HL-60/S4 treated with phorbol 12-myristate 13-acetate at 8.2 ng/mL for 4 days and 3 days (cell line): ENCODE measurements around the gene FRS2.

Source experiments
- in situ Hi-C: fragments of 300-500 bp; cut with MboI; formaldehyde crosslinking; loops from 2 replicates; pipeline ENCODE4 v1.15.0; 2022; ENCODE audit warnings: low sequenced_read_pairs

The FRS2 gene

DNA sequence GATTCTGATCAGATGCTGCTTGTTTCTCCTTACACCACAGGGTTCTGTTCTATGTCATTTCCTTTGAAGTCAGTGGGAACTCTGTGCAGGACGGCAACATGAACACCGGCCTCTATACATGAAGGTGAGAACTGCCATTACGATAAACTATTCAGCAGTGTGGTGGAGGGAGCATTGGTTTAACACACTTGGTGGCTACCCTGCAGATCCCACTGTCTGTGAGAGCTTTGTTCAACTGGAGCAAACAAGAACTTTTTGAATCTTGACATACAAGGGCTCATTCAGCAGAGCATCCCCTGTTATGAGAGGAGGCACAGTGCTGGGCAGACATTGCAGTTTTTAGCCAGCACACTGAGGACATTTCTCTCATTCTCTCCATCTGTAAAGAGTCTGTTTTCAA is 10.7 kb upstream of the FRS2 start:
- in situ Hi-C loops = no loop called here

DNA sequence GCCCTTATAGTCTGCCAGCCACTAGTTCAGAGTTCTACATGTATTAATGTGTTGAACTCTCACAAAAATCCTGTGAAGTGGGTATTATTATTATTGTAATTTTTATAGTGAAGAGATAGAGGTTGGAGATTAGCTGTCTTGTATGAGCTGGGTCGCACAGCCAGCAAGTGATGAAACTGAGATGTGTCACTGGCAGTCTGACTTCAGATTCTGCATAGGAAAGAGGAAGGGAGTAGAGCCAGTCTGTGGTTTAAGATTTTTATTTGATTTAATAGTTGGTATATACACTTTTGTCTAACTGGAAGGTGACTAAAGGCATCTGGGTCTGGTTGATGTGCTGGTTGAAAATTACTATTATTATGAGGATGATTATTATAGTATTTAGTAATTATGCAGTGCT is 5.8 kb upstream of the FRS2 start:
- in situ Hi-C loops = no loop called here

DNA sequence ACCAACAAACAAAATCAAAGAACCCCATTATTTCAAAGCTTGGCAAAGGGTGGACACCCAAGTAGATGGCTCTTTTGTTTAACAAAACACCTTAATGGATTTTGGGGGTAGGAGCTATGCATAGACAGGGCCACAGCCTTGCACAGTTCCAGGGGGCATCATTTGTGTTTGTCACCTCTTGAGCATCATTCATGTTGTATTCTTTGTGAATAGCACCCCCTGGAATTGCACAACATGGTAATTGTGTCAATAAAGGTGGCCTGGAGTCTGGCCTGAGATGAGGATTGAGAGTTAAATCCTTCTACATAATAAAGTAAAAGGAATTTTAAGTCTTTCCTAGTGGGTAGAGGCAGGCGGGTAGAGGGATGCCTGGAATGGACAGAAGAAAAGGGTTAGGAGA is 3.3 kb upstream of the FRS2 start:
- in situ Hi-C loops = no loop called here

DNA sequence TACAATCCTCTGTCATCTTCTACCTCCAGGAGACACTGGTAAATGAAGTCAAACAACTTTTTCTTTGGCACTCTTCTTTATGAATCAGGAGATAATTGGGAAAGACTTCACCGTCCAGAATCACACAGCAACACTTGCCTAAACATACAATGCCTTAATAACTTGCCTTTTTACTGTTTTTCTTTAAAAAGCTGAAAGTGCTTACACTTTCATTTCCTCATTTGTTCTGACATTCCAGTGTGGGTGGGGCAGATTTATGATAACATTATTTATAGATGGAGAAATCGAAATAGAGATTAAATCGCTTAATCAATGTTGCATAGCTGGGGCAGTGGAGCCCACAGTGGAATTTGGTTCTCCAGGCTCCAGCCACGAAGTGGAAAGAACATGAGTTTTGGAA is 2.8 kb upstream of the FRS2 start:
- in situ Hi-C loops = no loop called here

DNA sequence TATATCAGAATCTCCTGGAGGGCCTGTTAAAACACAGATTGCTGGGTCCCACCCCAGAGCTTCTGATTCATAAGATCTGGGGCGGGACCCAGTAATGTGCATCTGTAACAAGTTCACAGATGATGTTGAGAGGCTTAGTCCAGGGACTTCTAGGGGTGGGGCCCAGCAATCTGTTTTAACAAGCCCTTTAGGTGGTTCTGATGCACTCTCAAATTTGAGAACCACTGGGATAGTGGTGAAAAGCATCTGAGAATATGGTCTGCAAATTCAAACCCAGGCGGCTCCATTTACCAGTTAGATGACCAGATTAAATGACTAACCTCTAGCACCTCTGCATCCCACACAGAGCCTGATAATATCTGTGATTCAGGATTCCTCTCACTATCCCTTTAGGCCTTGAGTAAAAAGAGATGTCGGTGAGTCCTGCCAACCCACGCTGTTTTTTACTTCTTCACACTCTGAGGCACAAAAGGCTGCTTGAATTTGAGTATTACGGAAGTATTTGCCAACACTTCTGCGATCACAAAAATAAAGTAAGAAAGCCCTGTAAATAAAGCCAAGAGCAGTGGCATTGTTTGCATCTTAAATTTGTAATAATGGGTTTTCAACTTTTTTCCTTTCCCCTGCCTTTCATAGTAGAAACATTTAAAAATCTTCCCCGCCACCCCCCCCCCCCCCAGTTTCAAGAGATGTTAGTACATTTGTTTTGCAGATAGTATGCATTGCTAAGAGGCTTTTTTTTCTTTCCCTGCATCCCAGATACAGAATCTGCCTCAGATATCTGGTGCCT is 1.8 kb upstream of the FRS2 start:
- in situ Hi-C loops = no loop called here

DNA sequence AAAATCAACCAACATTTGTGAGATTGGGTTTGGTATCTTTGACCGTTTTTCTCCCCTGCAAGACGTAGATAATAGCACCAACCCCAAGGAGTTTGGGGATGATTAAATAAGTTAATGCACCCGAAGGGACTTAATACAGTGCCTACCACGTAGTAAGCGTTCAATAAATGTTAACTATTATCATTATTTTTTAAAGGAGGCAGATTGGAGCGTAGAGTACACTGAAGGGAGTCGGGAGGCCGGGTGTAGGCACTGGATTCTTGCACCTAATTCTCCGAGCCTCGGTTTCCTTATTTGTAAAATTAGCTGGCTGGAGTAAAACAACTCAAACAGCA is 367 bp upstream of the FRS2 start:
- in situ Hi-C loops = no loop called here

DNA sequence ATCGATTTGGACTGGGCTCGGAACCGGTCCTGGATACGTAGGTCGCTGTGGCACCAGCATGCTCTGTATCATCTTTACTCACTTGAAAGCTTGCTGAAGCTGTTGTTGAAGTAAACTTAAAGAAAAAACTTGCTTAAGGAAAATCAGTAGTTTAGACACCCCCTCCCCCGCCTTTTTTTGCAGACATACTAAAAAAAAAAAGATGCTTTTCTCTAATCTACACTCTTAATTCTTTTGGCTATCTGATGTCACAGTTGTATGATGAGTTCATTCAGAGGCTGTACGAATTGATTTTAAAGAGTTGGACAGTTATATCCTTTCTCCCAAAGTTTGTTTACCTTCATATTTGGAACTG is 865 bp downstream of the FRS2 start:
- in situ Hi-C loops = no loop called here

DNA sequence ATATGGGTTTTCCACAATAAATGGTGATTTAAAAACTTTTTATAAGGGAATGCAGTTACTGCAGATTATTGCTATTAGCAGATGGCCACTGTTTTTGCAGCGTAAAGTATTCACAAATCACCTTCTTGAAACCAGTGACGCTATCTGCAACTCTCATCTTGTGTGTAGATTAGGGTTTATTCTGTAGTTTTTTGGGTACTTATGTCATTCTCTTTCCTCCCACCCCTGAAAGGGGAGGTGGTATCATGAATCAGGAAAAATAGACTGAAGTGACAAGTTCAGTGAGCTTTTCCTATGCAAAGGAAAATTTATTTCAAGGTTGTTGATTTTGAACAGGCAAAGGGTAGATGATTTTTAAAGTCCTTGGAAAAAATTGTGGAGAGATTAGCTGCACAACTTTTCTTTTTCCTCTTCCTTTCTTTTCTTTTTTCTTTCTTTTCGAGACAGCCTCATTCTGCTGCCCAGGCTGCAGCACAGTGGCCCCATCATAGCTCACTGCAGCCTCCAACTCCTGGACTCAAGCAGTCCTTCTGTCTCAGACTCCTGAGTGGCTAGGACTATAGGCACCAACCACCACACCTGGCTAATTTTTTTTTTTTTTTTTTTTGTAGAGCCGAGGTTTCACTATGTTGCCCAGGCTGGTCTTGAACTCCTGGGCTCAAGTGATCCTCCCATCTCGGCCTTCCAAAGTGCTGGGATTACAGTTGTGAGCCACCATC is 1.6 kb downstream of the FRS2 start:
- in situ Hi-C loops = no loop called here

DNA sequence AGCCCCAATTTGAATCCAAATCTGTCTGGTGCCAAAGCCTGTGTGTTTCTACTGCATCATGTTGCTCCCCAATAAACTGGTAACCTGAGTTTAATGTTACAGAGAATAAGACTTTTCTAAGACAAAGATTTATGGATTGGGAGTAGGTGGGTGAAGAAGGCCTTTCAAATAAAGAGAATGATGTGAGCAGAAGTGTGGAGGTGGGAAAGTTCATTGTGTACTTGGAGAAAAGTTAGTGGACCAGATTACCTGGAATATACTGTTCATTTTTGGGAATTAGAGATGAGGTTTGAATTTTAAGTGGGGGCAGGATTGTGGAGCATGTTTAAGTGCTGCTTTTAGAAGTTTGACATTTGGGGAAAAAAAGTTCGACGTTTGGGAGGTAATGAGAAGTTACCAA is 3.1 kb downstream of the FRS2 start:
- in situ Hi-C loops = no loop called here

DNA sequence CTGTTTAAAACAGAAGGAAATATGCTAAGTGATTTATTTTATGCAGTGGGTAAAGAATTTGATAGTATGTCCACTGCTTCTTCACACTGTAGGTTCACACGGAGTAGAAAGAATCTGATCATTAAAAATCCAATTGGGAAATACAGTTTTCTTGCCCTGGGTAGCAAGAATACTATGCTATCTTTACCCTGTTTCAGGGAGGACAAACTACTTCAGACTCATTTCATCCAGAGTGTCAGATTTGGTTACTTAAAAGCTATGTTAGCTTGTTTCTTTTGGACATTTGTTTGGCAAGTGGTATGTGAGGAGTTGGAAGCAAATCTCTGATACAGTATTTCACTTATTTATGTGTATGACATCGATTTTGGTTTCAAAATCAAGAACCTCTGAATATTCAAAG is 4.3 kb downstream of the FRS2 start:
- in situ Hi-C loops = no loop called here

DNA sequence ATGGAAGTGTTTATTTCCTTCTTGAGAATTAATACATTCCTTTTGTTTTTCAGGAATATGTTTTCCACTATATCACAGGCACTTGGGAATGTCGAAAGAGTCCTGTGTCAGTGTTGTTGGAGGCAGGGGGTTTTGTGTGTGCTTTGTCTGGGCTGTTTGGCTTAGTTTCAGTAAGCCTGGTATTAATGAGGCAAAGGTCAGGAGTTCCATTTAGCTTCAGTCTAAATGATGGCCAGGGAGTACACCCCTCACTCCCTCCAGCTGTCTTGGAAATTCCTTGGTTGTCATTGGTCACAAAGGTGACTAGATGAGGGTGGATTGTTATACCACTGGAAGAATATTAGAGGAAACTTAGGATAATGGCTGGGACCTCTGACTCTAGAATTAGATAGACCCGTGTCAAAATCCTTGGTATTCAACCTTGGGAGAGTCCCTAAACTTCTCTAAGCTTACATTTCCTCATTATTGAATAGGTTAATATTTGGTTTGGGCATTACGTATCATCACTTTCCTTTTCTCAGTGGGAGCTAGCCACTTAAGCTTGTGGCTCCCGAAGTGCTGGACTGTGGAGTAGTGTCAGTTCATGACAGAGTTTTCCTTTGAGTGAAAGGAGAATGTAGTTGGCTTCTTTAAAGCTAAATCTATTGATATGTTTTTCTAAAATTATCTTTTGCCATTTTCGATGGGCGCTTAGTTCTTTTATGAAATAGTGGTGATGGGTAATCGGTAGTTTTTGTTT is 5.2 kb downstream of the FRS2 start:
- in situ Hi-C loops = no loop called here

DNA sequence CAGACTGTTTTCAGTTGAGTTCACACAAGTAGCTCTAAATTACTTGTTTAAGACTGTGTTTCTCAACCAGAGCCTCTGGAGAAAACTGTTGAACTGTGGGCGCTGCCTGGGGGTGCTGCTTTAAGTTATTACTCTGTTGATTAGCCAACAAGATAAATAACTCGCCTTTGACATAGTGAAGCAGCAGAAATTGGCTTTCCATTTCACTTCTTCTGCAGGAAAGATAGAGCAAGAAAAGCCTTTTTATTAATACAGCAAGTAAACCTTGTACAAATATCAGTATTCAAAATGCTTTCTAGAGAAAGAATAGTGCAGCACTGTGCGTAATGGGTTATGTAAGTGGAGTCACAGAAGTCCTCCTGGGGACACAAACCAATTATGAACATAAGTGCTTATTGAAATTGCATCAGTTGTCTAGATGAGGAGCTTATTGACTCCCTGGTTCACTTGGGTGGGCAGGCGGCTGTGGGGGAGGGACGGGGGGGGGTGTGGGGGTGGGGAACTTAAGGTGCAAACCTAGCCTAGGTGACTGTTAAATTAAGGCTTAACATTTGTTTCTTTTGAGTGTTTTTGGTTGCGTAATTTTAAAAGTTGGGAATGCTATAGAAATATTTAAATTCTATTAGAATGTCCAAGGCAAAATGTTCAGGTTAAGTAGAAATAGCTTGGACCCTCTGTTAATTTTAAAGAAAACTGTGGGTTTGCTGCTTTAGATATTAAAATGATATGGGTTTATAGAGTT is 6.3 kb downstream of the FRS2 start:
- in situ Hi-C loops = no loop called here

DNA sequence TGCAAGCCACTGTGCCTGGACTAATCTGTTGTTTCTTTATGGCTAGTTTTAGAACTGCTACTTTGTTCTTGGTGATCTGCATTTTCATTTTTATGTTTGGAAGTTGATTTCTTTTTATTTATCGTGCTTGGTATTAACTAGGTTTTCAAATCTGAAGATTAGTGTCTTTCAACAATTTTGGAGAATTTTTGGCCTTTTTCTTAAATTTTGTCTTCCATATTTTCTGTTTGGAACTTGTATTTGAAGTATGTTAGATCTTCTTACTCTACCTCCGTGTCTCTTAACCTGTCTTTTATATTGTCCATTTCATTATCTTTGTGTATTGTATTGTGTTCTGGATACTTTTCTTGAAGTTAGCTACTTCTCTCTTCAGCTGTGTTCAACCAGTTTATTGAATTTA is 9.5 kb downstream of the FRS2 start:
- in situ Hi-C loops = no loop called here

DNA sequence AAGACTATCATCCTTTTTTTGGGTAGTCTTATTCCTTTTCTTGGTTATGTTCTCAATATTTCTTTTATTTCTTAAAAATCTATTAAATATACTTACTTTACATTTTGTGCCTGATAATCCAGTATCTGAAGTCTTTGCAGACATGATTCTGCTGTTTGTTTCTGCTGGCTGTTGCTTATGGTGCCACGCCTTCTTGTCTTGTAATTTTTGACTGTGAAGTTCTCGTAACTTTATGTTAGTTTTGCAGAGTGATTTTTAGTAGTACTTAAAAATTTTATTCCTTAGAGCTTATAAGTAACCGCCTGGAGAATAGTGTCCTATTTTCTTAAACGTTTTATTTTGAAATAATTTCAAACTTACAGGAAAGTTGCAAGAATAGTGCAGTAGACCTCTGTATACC is 10.5 kb downstream of the FRS2 start:
- in situ Hi-C loops = no loop called here

DNA sequence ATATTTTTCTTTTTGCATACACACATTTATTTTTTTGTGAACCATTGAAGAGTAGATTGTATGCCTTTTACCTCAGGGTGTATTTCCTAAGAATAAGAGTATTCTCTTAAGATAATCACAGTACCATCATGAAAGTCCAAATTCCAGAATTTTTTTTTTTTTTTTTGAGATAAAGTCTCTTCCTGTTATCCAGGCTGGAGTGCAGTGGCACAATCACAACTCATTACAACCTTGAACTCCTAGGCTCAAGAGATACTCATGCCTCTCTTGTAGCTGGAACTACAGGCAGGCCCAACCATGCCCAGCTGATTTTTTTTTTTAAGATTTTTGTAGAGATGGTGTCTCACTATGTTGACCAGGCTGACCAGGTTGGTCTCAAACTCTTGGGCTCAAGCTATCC is 10.9 kb downstream of the FRS2 start:
- in situ Hi-C loops = no loop called here

DNA sequence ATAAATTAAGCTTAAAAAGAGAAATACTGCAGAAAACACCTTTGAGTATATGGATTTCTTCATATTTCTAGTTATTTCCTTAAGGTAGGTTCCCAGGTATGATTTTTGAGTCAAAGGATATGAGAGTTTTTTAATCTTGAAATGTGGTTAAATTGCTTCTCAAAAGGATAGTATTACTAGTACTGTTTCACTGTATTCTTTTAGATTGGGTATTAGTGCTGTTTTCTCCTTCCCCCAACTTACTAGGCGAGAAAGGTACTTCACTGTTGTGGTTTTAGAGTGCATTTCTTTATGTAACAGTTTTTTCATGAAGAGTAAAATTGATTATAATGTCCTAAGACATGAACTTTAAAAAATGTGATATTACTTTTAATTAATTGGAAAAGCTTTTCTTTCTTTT is 13.5 kb downstream of the FRS2 start:
- in situ Hi-C loops = no loop called here

DNA sequence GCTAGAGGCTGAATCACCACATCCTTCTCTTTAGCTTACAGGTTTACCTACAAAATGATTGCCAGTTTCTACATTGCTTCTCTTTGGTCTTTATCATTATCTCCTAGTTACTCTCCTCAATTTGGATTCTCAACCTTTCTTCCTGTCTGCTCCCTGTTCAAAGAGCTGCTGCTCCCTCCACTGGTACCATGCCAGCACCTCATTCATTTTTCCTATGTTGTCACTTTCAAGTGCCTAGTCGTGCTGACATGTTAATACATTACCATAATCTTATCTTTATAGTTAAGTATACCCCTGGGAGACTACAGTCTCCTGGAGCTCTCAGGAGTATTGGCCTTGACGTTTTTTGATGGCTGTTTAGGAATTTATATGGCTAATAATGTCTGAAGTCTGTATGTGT is 14.2 kb downstream of the FRS2 start:
- in situ Hi-C loops = no loop called here

DNA sequence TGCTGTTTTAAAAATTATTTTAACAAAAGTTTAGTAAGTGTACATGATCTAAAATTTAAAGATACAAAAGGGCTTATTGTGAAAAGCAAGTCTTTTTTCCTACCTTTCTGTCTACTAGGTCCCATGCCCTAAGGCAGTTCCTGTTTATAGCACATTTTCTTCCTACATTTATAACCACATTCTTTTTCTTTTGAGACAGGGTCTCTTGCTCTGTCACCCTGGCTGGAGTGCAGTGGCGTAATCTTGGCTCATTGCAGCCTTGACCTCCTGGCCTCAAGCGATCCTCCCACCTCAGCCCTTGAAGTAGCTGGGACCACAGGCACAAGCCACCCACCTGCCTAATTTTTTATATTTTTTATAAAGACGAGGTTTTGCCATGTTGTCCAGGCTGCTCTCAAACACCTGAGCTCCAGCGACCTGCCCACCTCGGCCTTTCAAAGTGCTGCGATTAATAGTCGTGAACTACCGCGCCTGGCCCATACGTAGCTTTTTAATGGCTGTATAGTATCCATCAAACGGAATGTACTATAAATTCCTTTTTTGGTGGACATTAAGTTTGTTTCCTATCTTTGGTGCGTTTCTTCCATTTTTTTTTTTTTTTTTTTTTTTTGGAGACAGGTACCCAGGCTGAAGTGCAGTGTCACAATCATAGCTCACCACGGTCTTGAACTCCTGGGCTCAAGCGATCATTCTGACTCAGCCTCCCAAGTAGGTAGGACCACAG is 20.9 kb downstream of the FRS2 start:
- in situ Hi-C loops = no loop called here

DNA sequence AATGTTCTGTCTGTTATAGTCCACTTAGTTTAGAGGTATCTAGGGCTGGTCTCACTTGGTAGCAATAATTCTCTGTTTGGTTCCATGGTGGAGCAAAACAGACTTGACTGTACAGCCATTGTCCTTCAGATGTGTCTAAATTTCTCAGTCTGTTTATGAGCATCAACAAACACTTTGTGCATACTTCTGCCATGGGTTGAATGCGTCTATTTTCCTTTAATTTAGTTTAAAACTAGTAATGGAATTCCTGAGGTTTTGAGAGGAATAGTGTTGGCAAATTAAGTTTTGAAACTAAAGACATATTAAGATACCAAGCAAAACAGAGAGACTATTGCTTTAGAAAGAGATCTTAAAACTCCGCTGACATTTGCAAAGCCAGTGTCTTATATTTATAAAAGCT is 22.6 kb downstream of the FRS2 start:
- in situ Hi-C loops = no loop called here

DNA sequence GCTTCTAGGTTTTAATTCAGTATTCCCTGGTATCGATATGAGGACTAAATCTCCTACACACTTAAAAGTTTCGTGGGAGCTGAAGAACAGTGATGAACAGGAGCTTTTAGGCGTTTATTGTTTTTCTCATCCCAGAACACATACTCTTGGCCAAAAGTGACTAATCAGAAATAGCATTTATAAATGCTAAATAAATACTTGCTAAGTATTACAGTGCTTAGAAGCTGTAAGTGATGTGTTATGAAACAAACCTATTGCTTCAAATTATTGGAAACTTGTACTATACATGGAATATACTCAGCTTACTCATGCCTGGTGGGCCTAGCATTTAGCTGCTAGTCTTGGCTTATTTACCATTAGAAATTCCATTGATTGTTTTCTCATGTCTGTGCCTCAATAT is 24.9 kb downstream of the FRS2 start:
- in situ Hi-C loops = no loop called here
